ACHN (cell line): ENCODE results near the gene CPNE8.
"Not testable (repeated sequence)": the region's sequence is repeated elsewhere in the genome, so short reads cannot be mapped to it uniquely, and the experiment has no call there.

Experiments
- DNase-seq: peaks from one replicate; pipeline ENCODE4 v3.0.0-alpha.2; 2015
- in situ Hi-C: cut with HindIII; loops from 2 replicates; pipeline ENCODE4 v1.10.0; 2017; ENCODE audit warnings: low sequenced_read_pairs, low pct_ligation_motif_present, low pct_unique_long_range_greater_than_20kb

CPNE8 gene

DNA sequence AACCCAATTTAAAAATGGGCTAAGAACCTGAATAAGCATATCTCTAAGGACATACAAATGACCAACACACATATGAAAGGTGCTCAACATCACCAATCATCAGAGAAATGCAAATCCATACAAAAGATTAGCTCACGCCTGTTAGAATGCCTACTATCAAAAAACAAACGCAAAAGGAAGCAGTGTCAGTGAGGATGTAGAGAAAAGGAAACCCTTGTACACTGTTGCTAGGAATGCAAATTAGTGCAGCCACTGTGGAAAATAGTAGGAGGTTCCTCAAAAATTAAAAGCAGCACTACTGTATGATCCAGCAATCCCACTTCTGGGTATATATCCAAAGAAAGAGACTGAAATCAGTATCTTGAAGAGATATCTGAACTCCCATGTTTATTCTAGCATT, 133.0 kb downstream of the CPNE8 start:
- in situ Hi-C loops: no loop called here
- no peak for DNase-seq

DNA sequence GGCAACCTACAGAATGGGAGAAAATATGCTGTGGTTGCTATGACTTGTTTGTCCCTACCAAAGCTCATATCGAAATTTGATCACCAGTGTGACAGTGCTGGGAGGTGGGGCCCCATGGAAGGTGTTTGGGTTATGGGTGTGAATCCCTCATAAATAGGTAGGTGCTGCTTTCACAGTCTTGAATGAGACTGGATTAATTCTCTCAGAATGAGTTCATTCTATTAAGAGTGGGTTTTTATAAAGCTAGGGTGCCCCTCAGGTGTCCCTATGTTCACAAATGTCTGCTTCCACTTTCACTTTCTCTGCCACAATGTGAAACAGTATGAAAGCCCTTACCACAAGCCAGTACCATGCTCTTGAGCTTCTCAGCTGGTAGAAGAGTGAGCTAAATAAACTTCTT, 133.5 kb downstream of the CPNE8 start:
- in situ Hi-C loops: no loop called here
- peak; percentile 67 for DNase-seq

DNA sequence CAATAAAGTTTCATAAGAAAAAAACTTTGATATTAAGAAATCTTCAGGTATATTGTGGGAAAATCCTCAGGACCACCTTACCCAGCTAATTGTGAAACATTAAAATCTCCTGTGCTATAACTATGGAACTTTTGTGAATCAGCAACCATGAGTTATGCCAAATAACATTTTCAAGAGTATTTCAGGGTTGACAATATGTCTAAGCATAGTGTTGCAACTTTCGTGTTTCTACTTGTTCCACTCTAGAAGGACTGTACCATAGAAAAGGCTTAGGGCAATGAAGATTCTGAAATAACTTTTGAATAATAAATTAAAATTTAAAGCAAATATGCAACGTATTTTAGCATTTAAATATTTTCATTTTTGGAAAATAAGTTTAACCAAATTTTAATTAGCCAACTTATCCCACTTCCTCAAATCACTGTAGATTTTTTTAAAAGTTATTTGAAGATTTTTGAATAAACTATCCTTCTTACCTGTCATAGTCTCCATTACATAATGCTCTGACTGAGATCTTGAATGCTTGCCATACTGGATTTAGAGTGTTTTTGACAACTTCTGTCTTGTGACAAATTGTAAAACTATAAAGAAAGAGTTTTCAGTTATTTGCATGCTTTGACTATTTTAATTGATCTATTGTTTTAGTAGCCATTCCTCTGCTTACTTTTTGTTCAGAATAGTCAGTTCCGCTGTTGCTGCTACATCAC, 143.6 kb downstream of the CPNE8 start:
- in situ Hi-C loops: no loop called here
- DNase-seq: no peak

DNA sequence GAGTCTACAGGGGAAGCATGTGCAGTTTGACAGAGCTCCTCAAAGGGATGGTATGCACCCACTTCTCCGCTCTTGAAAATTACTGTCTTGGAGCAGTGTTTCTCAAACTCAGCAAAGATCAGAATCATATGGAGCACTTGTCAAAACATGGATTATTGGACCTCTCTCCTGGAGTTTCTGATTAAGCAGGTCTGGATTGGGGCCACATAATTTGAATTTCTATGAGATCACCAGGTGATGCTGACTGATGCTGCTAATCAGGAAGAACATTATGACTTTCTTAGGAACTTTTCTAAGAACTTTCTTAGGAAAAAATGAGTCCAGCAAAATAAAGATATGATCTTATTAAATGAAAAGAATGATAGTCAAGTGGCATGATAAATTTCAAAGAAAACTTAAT, 144.3 kb downstream of the CPNE8 start:
- DNase-seq: no peak

DNA sequence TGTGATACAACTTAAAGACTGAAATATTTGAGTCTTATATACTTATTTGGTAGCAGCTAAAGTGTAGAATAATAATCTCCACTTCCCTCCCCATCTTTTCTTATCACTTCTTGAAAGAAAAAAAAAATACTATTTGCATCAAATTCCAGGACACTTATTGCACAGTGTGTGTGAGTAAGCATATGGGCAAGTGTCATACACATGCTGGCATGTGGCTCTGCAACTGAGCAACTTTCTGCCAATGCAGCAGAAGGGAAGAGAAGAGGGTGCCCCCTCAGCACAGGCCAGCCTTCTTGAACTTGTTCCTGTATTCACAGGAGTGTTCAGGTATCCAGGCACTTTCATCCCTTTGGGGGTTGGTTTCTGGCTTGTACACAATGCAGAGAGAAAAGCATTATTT, 145.8 kb downstream of the CPNE8 start:
- DNase-seq: no peak
- in situ Hi-C loops: no loop called here

More for the DNA sequence above, 144.3 kb downstream of the CPNE8 start:
- in situ Hi-C loops: no loop called here

DNA sequence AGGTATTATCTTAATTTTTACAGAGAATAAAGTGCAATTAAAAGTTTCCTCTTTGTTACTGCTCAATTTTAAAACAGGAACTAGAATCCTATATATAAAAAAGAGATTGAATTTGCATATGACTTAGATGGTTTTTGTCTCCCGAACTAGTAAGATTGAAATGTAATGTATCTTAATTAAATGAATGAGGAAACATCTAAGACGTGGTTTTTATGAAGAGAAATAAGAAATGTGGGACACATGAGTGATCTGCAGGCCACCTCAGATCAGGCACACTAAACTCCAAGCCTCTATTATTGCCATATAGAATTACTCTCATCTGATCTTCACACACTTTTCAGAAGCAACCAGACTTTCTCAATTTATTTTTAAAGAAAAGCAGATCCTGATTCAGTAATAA, 158.6 kb downstream of the CPNE8 start:
- in situ Hi-C loops: no loop called here
- no peak for DNase-seq

DNA sequence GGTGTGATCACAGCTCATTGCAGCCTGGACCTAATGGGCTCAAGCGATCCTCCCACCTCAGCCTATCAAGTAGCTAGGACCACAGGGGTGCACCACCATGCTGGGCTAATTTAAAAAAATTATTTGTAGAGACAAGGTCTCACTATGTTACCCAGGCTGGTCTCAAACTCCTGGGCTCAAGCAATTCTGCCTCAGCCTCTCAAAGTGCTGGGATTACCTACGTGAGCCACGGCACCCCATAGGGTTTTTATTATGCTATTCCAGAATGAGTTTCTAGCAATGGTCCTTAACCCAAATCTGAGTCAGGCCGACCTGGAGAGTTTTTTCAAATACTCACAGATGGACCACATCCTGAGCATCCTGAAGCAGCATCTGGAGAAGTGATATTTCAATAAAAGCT, 159.8 kb downstream of the CPNE8 start:
- DNase-seq: no peak
- in situ Hi-C loops: no loop called here

DNA sequence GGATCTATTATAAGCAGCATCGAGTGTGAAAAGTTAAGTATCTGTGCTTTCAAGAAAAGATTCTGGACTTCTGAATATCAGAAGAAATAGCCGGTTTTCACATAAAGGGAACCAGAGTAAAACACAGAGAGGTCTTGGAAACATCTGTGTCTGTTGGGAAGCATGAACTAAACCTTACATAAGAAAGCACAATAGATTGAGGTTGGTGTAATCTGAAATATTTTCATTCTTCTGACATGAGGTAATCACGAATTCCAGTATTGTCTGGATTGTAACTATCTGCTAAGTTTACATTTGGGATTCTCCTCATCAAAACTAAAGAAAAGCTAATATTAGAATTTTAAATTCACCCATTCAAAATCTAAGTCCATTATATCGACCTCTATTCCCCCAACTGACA, 161.3 kb downstream of the CPNE8 start:
- DNase-seq: no peak
- in situ Hi-C loops: no loop called here

DNA sequence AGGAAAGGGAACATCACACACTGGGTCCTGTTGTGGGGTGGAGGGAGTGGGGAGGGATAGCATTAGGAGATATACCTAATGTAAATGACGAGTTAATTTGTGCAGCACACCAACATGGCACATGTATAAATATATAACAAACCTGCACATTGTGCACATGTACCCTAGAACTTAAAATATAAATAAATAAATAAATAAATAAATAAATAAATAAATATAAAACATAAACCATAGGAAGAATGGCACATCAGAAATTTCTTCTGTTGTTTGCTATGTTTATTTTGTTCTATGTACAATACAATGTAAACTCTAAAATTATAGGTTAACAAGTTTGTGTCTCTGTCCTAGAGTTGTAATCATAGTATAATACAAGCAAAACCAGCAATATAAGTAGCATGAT, 162.9 kb downstream of the CPNE8 start:
- in situ Hi-C loops, DNase-seq: not testable (repeated sequence)

DNA sequence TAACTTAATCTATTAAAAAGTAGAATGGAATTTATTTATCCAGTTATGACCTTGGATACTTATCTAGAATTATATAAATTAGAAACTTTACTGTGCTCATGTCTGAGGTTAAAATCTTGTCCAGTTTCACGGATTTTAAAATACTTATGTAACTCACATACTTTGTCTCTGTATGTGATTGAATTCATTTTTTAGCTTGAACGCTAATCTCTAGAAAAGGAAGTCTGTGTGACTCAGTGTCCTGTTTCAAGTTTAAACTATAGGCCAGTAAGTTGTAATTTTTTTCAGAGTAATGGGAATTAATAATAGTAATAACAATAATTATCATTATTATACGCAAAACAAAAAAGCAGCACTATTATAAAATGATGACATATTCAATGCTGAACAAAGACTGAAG, 168.6 kb downstream of the CPNE8 start:
- in situ Hi-C loops: no loop called here
- no peak for DNase-seq

DNA sequence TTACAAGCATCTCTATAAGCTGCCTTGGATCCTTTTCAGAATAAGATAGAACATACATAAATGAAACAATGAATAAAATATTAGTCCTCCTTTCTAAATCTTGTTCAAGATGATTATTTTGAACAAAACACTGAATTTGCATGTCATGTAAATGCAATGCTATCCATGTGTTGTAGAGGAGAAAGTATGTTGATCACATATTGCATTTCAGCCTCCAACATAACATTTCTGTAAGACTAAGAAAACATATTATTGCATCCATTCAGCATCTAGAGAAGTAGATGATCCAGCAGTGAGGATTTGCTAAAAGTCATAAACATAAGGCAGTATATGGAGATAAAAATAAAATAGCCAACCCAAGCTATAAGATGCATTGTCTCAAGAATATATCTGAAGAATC, 172.6 kb downstream of the CPNE8 start:
- no peak for DNase-seq
- in situ Hi-C loops: no loop called here

DNA sequence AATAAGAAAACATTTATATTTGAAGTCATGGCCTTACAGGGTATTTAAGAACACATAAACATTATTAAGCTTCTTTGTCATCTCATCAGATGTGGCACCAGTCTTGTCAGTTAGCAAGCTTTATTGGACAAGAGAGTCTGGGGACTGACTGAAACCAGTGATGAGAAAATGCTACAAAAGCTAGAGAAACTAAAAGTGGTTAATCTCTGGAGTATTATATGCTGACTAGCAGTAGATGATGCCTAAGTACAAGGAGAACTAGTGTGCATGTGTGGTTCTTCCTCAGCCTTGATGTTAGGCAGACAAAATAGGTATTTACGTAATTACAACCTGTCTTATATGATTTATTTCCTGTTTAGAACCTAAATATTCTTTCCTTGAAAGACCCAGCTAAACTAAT, 176.5 kb downstream of the CPNE8 start:
- in situ Hi-C loops: no loop called here
- no peak for DNase-seq

DNA sequence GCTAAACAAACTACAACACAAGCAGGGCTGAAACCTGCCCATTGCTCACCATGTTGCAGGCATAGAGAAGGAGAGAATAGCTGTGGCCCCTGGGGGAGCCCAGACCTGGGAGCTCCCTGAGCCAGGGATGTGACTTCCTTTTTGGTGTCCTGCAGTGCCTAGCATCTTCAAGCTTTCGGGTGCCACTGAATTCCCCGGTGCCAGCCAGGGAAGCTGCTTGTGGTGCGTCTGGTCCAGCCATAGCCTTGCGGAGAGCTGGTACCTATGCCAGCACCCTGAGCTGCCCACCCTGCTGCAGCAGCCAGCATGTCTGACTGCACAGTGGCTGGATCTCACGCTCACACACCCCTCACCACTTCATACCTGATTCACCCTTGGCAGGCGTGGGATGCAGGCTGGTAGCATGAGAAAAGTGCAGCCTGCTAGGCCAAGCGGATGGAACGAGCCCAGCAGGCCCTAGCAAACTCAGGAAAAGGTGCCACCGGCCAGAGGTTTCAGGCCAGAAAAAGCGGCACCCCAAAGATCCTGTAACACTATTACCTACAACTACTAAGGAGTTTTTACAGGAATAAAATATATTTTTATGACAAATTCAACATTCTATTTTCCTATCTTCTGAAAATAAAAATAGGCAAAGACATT, 183.7 kb downstream of the CPNE8 start:
- no peak for DNase-seq
- in situ Hi-C loops: no loop called here

DNA sequence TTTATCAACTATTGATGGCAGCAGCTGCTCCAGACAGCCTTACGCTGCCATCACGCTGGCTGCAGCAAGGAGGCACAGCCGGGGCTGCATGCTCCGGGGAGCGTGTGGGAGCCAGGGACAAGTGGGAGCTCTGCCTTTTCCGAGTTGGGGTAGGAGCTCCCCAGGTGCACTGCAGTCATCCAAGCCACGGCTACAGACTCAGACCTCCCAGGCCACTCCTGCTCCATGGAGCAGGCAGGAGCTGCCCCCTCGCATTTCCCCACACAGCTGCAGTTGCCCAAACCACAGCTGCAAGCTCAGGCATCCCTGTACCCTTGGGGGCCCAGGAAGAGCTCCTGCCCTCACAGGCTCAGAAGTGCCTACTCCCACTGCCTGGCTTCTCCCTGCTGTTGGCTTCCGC, 184.7 kb downstream of the CPNE8 start:
- DNase-seq: no peak
- in situ Hi-C loops: no loop called here

DNA sequence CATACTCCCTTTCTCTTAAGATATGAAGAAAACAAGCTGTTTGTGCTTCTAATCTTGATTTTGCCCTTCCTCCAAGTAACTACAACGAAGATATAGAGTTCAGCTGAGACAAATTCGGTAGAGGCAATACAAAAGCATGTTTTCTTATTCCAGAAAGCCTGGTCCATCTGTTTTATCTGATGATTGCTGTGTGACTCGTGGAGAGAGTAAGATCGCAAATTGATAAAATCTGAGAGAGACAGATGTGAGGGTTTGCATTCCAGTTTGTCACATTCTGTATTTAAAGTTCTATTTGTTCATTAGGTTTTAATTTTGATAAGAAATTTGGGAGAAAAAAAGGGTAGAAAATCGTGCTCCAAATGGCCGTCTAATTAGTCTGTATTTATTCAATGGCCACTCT, 192.1 kb downstream of the CPNE8 start:
- DNase-seq: no peak
- in situ Hi-C loops: no loop called here

DNA sequence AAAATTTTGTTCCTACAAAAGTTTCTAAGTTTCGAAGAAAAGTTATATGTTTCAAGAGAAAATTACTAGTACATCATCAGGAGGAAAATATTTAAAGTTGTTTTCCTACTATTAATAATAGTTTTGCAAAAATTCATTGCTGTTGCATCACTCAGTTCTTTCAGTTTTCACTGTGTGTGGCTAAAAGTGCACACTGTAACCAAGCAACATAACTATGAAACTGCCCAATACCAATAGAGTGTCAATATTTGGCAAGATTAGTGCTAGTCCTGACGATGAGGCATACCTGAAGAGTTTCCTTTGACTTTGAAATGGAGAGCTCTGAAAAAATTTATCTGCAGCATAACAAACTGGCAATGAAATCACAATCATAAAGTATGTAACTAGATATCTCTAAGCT, 194.3 kb downstream of the CPNE8 start:
- DNase-seq: no peak
- in situ Hi-C loops: no loop called here

DNA sequence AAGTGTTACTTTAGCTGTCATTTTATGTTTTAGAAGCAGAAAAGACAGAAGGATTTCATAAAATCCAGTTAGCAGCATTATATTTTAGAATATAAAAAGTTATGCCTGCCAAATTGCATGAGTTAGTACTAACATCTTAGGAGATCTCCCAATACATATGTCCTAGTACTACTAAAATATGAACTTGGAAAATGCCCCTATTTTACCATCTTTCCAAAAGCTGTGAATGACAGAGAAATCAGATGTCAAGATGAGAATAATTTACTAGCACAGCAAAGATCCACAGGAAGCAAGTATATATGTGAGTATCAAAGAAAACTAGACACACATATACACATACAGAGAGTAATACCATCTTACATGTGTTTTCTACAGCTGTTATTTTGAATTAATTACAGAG, 196.9 kb downstream of the CPNE8 start:
- no peak for DNase-seq
- in situ Hi-C loops: no loop called here

DNA sequence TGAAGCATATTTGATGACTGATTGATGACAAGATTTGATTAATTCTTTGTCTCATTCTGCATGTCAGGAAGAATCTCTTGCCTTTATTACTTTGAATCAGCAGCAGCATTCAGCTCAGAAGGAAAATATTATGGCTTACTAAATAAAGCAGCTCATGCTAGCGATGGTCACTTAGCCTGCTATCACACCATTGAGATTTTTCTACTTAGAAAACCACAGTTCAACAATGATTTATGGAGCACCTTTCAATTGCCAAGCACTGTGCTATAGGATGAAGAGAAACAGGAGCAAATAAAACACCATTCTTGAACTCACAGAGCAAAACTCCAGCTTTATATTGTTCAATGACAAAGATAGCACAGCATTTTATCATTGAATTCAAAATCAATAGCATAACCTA, 197.7 kb downstream of the CPNE8 start:
- in situ Hi-C loops: no loop called here
- no peak for DNase-seq

DNA sequence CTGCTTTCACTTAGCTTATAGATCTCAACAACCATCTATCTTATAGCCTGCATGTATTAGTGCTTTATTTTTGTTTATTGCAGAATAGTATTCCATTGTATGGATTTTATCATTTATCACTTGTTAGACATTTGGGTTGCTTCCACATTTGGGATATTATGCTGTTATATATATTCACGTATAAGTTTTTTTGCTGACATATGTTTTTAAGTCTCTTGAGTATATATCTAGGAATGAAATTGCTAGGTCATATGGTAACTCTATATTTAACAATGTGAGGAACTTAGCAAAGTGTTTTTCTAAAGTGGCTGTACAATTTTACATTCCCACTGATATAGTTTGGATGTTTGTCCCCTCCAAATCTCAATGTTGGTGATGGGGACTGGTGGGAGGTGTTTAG, 208.1 kb downstream of the CPNE8 start:
- DNase-seq: no peak
- in situ Hi-C loops: no loop called here

DNA sequence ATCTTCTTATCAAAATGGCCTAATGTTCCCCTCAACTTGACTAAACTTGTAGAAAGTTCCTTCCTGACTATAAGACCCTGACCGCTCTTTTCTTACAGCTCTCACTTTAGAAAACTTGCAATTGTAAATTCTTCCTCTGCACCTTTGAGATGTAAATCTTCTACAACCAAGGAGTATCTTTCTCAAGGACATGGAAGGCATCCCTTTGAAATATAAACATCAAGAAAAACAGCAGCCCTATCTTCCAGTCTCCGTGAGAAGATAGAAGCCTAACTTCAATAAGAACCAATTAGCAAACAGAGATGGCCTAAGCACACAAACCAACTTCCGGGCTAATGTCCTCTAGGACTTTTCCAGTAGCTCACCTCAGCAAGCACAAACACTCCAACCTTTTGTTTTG, 210.3 kb downstream of the CPNE8 start:
- in situ Hi-C loops: no loop called here
- DNase-seq: no peak

DNA sequence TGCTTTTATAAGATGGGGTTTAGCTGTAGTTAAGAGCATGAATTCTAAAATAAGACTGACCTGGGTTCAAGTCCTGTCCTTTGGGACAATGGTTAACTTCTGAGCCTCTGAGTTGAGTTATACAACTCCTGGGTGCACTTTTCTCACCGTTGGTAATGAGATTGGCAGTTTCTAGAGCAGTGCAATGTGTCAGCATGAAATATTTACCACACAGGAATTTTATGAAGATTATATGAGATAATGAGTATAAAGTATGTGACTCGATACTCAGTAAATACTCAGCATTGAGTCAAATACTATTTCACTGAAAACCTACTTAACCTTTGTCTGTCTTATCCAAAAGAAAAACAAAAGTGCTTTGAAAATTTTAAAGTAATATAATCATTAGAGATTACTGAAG, 214.2 kb downstream of the CPNE8 start:
- in situ Hi-C loops: no loop called here
- no peak for DNase-seq
